Tibial artery (tissue), 4 donors: ENCODE results near the gene ARRDC3.
A peak's percentile ranks its signal among the peaks of the same experiment; 100 is the strongest.
"Not testable (repeated sequence)": the region's sequence is repeated elsewhere in the genome, so short reads cannot be mapped to it uniquely, and the experiment has no call there.

Source experiments
- DNase-seq, 2 donors: peaks; one replicate each; pipeline ENCODE4 v3.0.0-alpha.2; 2019
- H3K27ac ChIP-seq, 2 donors: fragments of 200-600 bp; sonication (generic) in 1 of 2; 1 replicate in 1 of 2; 2 replicates in 1 of 2; pipeline ENCODE4 v1.5.1; 2018 to 2019; ENCODE audit warnings: mild to moderate bottlenecking in 1 of 2
- H3K27me3 ChIP-seq, 2 donors: fragments of 200-600 bp; sonication (generic) in 1 of 2; one replicate each; pipeline versions ENCODE4 v1.5.1 to v1.6.0; 2016 to 2019
- H3K36me3 ChIP-seq, 3 donors: fragments of 200-600 bp; sonication (generic) in 2 of 3; one replicate each; pipeline ENCODE4 v1.5.1; 2016 to 2019; ENCODE audit warnings: mild to moderate bottlenecking in 2 of 3
- H3K4me1 ChIP-seq, 4 donors: fragments of 200-600 bp; sonication (generic) in 2 of 4; 1 replicate in 3 of 4; 2 replicates in 1 of 4; pipeline ENCODE4 v1.5.1; 2016 to 2019
- H3K4me3 ChIP-seq, 2 donors: fragments of 200-600 bp; sonication (generic) in 1 of 2; 1 replicate in 1 of 2; 2 replicates in 1 of 2; pipeline ENCODE4 v1.5.1; 2018 to 2019; ENCODE audit warnings: mild to moderate bottlenecking in 2 of 2
- H3K9me3 ChIP-seq, 3 donors: fragments of 200-600 bp; sonication (generic) in 1 of 3; one replicate each; pipeline ENCODE4 v1.5.1; 2016 to 2019
- CTCF ChIP-seq, 2 experiments: fragments of 200-600 bp in 1 of 2; fragments of 450-650 bp in 1 of 2; IDR thresholded peaks; one replicate each; pipeline ENCODE4 v1.5.1; 2017 to 2019; ENCODE audit warnings: antibody characterized with exemption in 2 of 2, mild to moderate bottlenecking in 1 of 2, moderate library complexity in 1 of 2
- intact Hi-C: fragments of 100-400 bp; cut with DNase I; formaldehyde crosslinking; loops from one replicate; pipeline ENCODE4 v1.15.0; 2023; ENCODE audit warnings: low total_unique reads

Gene ARRDC3

GRCh38 chr5:91357806-91358205 is 25.3 kb downstream of the ARRDC3 start:
- Histone ChIP-seq H3K27me3 (no peaks in the 10 kb centered on the region), H3K27ac (no peak overlapping the region), H3K9me3 (no peaks in the 10 kb centered on the region), H3K4me3 (no peak overlapping the region), H3K36me3 (no peaks in the 10 kb centered on the region), H3K4me1 (no peaks in the 10 kb centered on the region)
- no peak for TF ChIP-seq CTCF (IDR thresholded peaks at IDR 0.05)
- intact Hi-C loops, result no loop called here
- DNase-seq, result no peak

- no peak overlapping the region for H3K27ac ChIP-seq
- H3K36me3 ChIP-seq, result no peaks in the 10 kb centered on the region
- no peaks in the 10 kb centered on the region for H3K27me3 ChIP-seq
- DNase-seq, result no peak
- intact Hi-C loops, result no loop called here
- H3K9me3 ChIP-seq, result no peaks in the 10 kb centered on the region
- H3K4me3 ChIP-seq, result no peak overlapping the region
- H3K4me1 ChIP-seq, result no peaks in the 10 kb centered on the region
- no peak for TF ChIP-seq CTCF (IDR thresholded peaks at IDR 0.05)
Measured at GRCh38 chr5:91357012-91357634, 26.0 kb downstream of the ARRDC3 start.

- H3K36me3 ChIP-seq, H3K27me3 ChIP-seq, H3K27ac ChIP-seq, H3K9me3 ChIP-seq, H3K4me1 ChIP-seq, intact Hi-C loops, H3K4me3 ChIP-seq: not testable (repeated sequence)
- peak in 1 of 2 donors; percentile 28 for DNase-seq
Measured at GRCh38 chr5:91354867-91355266, 28.2 kb downstream of the ARRDC3 start.

GRCh38 chr5:91352831-91353695 is 30.1 kb downstream of the ARRDC3 start:
- H3K9me3 ChIP-seq, result no peaks in the 10 kb centered on the region

GRCh38 chr5:91345461-91345860 is 37.7 kb downstream of the ARRDC3 start:
- Histone ChIP-seq H3K27me3 (no peaks in the 10 kb centered on the region), H3K9me3 (no peaks in the 10 kb centered on the region), H3K4me1 (no peaks in the 10 kb centered on the region), H3K4me3 (no peak overlapping the region), H3K36me3 (no peaks in the 10 kb centered on the region), H3K27ac (no peak overlapping the region)
- no peak for DNase-seq
- intact Hi-C loops, result loop anchor here (10.0 kb wide), 1 partner anchor 439 kb away; no protein-coding TSS in a partner anchor
- no peak for TF ChIP-seq CTCF (IDR thresholded peaks at IDR 0.05)

More at GRCh38 chr5:91352831-91353695, 30.1 kb downstream of the ARRDC3 start:
- no peak for DNase-seq
- no peak for TF ChIP-seq CTCF (IDR thresholded peaks at IDR 0.05)
- Histone ChIP-seq H3K36me3 (no peaks in the 10 kb centered on the region), H3K27me3 (no peaks in the 10 kb centered on the region), H3K4me1 (no peaks in the 10 kb centered on the region), H3K4me3 (no peak overlapping the region), H3K27ac (no peak overlapping the region)
- intact Hi-C loops, result no loop called here

- intact Hi-C loops, result loop anchor here (10.0 kb wide), 1 partner anchor 440 kb away; no protein-coding TSS in a partner anchor
Measured at GRCh38 chr5:91344661-91345200, 38.4 kb downstream of the ARRDC3 start.

More at GRCh38 chr5:91344661-91345200, 38.4 kb downstream of the ARRDC3 start:
- not testable (repeated sequence) for H3K27me3 ChIP-seq, H3K9me3 ChIP-seq, H3K4me1 ChIP-seq, H3K27ac ChIP-seq, H3K36me3 ChIP-seq, H3K4me3 ChIP-seq, DNase-seq
